Endothelial cell of umbilical vein (primary cell): Measurements from ENCODE around the gene PRKAR2B.

Experiments
- CTCF ChIP-seq, 2 donors: IDR thresholded peaks; 1 replicate in 1 of 2; 2 replicates in 1 of 2; pipeline ENCODE4 v1.5.1; 2011; ENCODE audit warnings: low read length in 2 of 2, mild to moderate bottlenecking in 2 of 2, moderate library complexity in 2 of 2, control low read depth in 1 of 2, inconsistent platforms in 1 of 2, low read depth in 1 of 2; ENCODE audit not compliant: insufficient read depth in 1 of 2; ENCODE audit errors: extremely low read depth in 1 of 2
- EZH2 ChIP-seq: IDR thresholded peaks from 2 replicates; pipeline ENCODE4 v1.6.1; 2012; ENCODE audit warnings: borderline replicate concordance, low read depth, mild to moderate bottlenecking, moderate library complexity, low read length, inconsistent platforms; ENCODE audit not compliant: severe bottlenecking
- FOS ChIP-seq: IDR thresholded peaks from 2 replicates; pipeline ENCODE4 v1.6.1; 2011; ENCODE audit warnings: mild to moderate bottlenecking, low read length, moderate library complexity, borderline replicate concordance; ENCODE audit not compliant: insufficient read depth
- JUN ChIP-seq: IDR thresholded peaks from 2 replicates; pipeline ENCODE4 v1.6.1; 2011; ENCODE audit warnings: borderline replicate concordance, low read depth; ENCODE audit not compliant: insufficient read length, insufficient read depth
- MYC ChIP-seq: IDR thresholded peaks from one replicate; pipeline ENCODE4 v1.6.1; 2011; ENCODE audit warnings: mild to moderate bottlenecking, low read depth, low read length
- POLR2A ChIP-seq: IDR thresholded peaks from 2 replicates; pipeline ENCODE4 v1.6.1; 2012; ENCODE audit warnings: low read depth, mild to moderate bottlenecking, control low read depth, low read length
- POLR2AphosphoS5 ChIP-seq: IDR thresholded peaks from 2 replicates; pipeline ENCODE4 v1.6.1; 2012; ENCODE audit warnings: low read depth, mild to moderate bottlenecking, control low read depth, low read length, moderate library complexity; ENCODE audit not compliant: insufficient read depth

- TF ChIP-seq EZH2 = no peak
- no peak for TF ChIP-seq POLR2A
- TF ChIP-seq CTCF (IDR thresholded peaks at IDR 0.05; ENCODE audit: extremely low read depth in 1 of 2, insufficient read depth in 1 of 2, low read depth in 1 of 2, low read length in 2 of 2) = no peak
- no peak for TF ChIP-seq POLR2AphosphoS5
- no peak for TF ChIP-seq JUN
- TF ChIP-seq FOS = no peak
- TF ChIP-seq MYC = no peak
Observed at GRCh38 chr7:107133396-107133795, 88.9 kb downstream of the PRKAR2B start.
